GM21526 (cell line): ENCODE results near the gene CUBN.

Experiments used
- ATAC-seq: cut with Tn5 transposase; IDR thresholded peaks from one replicate; pipeline ENCODE4 v1.9.1; 2021; ENCODE audit warnings: moderate library complexity; ENCODE audit not compliant: unreplicated experiment, low FRiP score

Gene CUBN

DNA sequence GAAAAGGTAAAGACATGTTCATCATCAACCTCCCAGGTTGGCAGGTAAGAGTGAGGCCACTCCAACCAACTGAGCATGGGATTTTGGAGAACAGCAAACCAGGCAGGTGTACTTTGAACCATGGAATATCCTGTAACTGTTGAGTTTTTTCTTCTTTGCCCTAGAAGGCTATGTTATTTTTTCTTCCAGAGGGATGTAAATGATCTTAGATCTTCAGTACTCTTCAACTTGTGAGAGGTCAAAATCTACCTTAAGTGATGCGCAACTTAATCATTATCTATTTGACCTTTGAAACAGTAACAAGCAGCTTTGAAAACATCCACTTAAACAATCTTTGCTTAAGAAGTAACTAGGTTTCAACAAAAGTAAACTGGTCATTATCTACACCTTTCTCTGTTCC lies at the start of gene CUBN:
CUBN (minus strand) TSS at position 71 of the 400 bp plus-strand sequence; CDS start at position 25, 46 bp downstream.
- ATAC-seq, result no peak

DNA sequence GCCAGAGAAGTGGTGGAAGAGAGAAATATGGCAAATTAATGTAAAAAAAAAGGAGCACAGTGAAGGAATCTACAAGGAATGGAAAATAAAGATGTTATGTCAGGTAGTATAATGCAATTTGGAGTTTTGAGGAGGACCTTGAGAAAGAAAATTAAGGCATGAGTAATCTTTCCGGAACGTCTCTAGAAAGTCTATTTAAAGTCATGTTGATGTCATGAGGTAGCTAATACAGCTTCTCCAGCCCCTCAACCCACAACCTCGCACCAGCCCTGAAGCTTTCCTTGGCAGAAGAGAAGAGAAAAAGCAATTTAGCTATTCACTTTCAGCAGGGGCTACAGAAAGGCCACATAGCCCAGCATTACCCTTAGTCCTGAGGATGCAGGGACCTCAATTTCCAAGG lies 49.4 kb upstream of the CUBN start:
- ATAC-seq, result no peak

DNA sequence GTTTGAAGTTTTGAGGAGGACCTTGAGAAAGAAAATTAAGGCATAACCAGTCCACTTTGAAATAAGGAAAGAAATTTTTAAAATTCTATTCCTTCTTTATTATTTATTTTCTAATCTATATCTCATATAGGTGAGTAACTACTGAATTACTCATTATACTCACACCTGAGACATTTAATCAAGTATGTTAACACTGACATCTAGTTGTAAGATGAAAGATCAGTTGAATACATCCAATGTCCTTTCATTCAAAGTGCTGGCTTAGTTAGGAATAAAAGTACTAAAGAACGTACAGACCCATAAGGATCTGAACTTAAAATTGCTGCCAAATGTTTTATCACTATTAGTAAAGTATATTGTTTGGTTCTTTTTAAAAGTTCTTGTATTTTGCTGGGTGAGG lies 48.4 kb upstream of the CUBN start:
- ATAC-seq, result no peak

- ATAC-seq, result no peak
These were observed 47.4 kb upstream of the CUBN start for GRCh38 chr10:17177014-17177413.

DNA sequence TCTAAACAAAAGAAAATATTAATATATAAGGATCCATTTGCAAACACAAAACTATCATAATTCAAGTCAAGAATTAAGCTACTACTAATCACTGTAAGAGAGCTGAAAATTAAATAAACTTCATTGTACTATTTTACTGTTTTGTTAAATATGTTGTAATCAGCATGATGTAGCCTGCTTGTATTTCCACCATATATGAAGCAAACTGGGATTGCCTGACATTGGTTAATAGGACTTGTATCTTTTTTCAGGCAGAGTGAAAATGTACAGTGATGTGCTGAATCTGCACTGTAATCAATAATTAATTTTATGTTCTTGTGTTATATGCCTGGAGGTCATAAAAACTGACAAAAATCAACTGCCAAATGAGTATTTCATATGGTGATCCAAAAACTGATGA lies 46.5 kb upstream of the CUBN start:
- no peak for ATAC-seq

GRCh38 chr10:17175551-17175950 lies 45.9 kb upstream of the CUBN start:
- no peak for ATAC-seq

DNA sequence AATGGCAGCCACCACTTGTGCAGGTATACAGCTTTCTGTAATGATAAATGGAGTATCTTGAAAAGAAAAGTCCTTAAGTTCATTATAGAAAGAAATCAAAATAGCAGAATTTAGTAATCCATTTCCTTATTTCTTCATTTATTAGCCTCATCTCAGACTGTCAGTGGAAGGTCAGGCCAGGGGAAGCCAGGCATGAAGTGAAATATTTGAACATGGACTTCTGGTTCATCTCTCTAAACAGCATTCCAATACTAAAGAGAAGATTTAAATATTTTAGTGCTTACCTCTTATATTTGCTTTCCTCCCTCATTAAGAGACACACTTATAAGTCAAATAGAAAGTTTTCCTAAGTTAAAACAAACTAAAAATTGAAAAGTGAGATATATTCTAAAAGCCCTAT lies 45.0 kb upstream of the CUBN start:
- no peak for ATAC-seq

DNA sequence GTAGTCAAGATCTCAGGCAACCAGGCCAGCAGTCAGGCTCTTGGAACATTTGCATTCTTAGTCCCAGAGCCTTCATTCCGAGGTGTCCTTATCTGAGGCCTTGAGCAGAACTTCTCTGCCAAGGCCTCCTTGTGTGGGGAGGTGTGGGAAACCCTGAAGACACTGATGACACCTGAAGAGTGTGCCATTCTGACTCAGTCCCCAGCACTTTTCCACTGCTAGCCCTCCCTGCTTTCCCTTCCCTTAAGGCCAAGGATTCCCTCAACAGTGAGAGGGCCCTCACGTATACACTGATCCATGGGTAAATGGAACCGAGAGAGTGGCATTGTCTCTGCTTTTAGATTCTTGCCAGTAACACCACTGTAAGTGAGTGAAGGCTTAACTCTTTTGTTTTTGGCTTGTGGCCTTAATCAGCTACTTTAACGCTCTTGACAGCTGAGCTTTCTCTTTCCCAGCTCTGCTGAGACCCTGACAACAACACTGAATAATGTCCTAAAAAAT lies 41.6 kb upstream of the CUBN start:
- ATAC-seq, result no peak

- no peak for ATAC-seq
These were observed 40.2 kb upstream of the CUBN start for GRCh38 chr10:17169803-17170202.

GRCh38 chr10:17166699-17167098 lies 37.1 kb upstream of the CUBN start:
- ATAC-seq, result no peak

GRCh38 chr10:17162828-17163227 lies 33.2 kb upstream of the CUBN start:
- ATAC-seq, result no peak

DNA sequence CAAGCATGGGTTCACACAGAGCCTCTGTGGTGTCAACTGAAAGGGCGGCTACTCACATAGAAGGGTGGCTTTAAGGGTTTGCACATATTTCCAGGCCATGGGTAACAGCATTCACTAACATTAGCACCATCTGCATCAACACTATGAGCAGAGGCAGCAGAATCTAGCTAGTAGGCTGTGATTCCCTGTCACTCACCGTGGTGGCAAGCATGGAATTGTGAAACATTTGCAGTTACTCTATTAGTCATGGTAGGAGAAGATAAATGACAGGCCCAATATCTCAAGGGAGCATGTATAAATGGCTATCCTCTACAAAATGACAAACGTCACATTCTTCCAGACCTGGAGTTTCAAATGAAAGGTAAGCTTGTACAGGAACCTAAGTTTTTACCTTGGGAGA lies 32.2 kb upstream of the CUBN start:
- ATAC-seq, result no peak

GRCh38 chr10:17157024-17157423 lies 27.4 kb upstream of the CUBN start:
- ATAC-seq, result no peak

GRCh38 chr10:17155826-17156225 lies 26.2 kb upstream of the CUBN start:
- ATAC-seq, result no peak

DNA sequence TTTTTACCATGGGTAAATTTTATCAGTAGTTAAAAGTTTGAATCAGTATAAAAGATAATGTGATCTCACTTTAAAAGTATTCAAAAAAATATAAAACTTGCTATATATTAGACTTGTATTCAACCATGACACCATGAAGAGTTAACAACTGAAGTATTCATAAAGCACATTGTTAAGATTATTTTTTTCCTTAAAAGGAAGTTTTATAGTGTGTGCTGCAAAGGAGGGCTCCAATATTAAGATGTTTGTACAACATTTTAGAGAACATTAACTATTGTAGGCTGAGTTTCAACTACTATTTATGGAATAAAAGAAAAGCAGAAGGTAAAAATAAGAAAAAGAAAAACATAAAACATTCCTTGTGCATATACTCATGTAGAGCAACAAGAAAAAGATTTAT lies 24.5 kb upstream of the CUBN start:
- no peak for ATAC-seq

DNA sequence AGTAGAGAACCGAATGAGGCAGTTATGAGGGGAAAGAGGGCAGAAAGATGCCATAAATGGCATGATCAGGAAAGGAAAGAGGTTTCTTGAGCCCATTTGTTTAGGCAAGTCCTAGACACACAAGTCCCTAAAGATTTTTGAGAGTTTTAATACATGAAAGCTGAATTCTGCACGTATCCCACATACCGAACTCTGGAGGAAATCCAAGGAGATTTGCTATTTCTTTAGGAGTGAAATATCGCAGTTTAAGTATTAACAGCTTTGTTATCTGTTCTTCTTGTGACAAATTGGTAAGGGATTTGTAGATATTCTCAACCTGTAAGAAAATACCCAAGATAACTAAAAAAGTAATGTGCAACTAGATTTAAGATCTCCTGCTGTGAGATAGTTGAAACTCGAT lies 23.7 kb upstream of the CUBN start:
- no peak for ATAC-seq

- ATAC-seq, result no peak
These were observed 22.1 kb upstream of the CUBN start for GRCh38 chr10:17151716-17152115.

DNA sequence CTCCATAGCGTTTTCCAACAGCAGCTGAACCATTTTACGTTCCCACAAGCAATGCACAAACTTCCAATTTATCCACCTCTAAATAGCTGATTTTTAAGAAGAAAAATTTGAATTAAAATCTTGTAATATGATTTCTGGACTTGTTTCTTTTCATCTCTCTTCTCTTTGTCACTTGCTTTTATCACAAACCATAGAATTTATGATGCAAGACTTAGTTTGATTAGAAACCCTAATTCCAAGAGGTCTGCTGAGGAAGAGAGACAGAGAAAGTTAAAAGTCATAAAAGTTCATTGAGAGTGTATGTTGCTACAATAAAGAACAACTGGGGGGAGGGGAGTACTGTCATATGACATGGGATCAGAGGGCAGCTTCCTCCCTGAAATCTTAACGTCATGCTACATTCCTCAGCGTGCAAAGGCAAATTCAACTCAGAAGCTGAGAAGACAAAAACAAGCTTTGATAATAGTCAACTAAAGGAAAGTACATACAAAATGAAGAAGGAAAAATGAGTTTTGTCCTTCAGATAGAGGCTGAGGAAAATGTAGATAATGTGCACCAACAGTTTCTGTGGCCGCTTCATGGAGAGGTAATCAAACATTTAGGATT lies 18.4 kb upstream of the CUBN start:
- ATAC-seq, result no peak

DNA sequence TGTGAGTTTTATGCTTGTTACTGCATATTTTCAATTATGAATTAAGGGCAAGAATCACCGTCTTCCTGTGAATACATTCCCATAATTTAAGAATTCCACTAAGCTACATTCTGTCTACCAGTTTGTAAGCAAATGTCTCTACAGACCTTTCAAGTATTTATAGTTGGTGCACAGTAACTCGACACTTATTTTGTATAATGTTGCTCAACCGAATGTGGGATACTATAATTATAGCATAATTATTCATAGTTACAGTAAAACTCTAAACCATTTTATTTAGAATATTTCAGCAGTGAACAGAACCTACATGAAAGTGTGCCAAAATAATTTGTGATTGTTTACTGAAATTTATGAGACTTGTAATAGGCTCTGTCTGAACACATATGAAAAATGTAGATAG lies 17.3 kb upstream of the CUBN start:
- no peak for ATAC-seq

GRCh38 chr10:17145239-17145638 lies 15.6 kb upstream of the CUBN start:
- no peak for ATAC-seq

- no peak for ATAC-seq
These were observed 15.1 kb upstream of the CUBN start for GRCh38 chr10:17144757-17145156.

DNA sequence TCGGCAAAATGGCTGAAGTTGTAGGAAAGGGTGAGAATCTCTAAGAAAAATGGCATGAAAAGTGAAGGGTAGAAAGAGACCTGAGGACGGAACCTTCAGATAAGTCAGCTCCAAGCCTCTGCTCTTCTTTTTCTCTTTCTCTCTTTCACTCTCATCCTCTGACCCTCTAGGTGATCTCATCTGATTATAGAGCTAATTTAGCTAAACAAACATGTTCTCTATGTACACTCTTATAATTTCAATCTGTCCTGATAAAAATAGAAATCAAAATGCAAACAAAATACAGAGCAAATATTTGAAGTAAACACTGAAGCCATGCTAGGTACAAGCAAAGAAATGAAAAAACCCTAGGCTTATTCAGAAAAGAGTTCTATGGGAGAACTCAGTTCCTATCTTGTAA lies 14.4 kb upstream of the CUBN start:
- ATAC-seq, result no peak
